GM23338 (cell line): ENCODE measurements around the gene BEND6. TPM values are rescaled to one million over a fixed set of nuclear protein-coding genes. Genes with fewer than 3 reads are reported as not detected.
"Not testable (repeated sequence)": the region's sequence is repeated elsewhere in the genome, so short reads cannot be mapped to it uniquely, and the experiment has no call there.

Experiments
- ATAC-seq: fragments of 200-7000 bp; cut with Tn5 transposase; 3 replicates; pipeline ENCODE4 v1.9.1; 2020
- DNase-seq: peaks from one replicate; pipeline ENCODE4 v3.0.0-alpha.2; 2015; ENCODE audit warnings: low spot score
- H2AFZ ChIP-seq: fragments of 200-600 bp; sonication (generic); 2 replicates; pipeline ENCODE4 v1.8.0; 2016; ENCODE audit warnings: antibody characterized with exemption, mild to moderate bottlenecking, moderate library complexity
- H3F3A ChIP-seq: fragments of 200-600 bp; sonication (generic); replicated peaks from 2 replicates; pipeline ENCODE4 v1.8.0; 2017; ENCODE audit warnings: antibody characterized with exemption, mixed run types, low read depth
- H3K27ac ChIP-seq: fragments of 200-600 bp; sonication (generic); 2 replicates; pipeline ENCODE4 v1.6.1; 2016; ENCODE audit warnings: low read depth
- H3K27me3 ChIP-seq: fragments of 200-600 bp; sonication (generic); 2 replicates; pipeline ENCODE4 v1.8.0; 2016; ENCODE audit warnings: mild to moderate bottlenecking, mixed run types, moderate library complexity; ENCODE audit not compliant: insufficient read depth
- H3K36me3 ChIP-seq: fragments of 200-600 bp; sonication (generic); 2 replicates; pipeline ENCODE4 v1.8.0; 2016; ENCODE audit warnings: mild to moderate bottlenecking; ENCODE audit not compliant: insufficient read depth
- H3K4me1 ChIP-seq: fragments of 200-600 bp; sonication (generic); 2 replicates; pipeline ENCODE4 v1.8.0; 2016; ENCODE audit warnings: mild to moderate bottlenecking, moderate library complexity; ENCODE audit not compliant: insufficient read depth
- H3K4me2 ChIP-seq: fragments of 200-600 bp; sonication (generic); 2 replicates; pipeline ENCODE4 v1.7.1; 2017; ENCODE audit warnings: mixed run types
- H3K4me3 ChIP-seq: fragments of 200-600 bp; sonication (generic); 2 replicates; pipeline ENCODE4 v1.6.1; 2016; ENCODE audit warnings: mixed run types
- H3K79me2 ChIP-seq: fragments of 200-600 bp; sonication (generic); replicated peaks from 2 replicates; pipeline ENCODE4 v1.8.0; 2017; ENCODE audit warnings: mild to moderate bottlenecking; ENCODE audit not compliant: insufficient read depth
- H3K9me2 ChIP-seq: fragments of 200-600 bp; sonication (generic); 2 replicates; pipeline ENCODE4 v1.8.0; 2017; ENCODE audit not compliant: insufficient read depth
- H4K20me1 ChIP-seq: fragments of 200-600 bp; sonication (generic); replicated peaks from 2 replicates; pipeline ENCODE4 v1.8.0; 2017; ENCODE audit warnings: mild to moderate bottlenecking; ENCODE audit not compliant: insufficient read depth
- H3K27ac Mint-ChIP-seq: 2 replicates; pipeline ENCODE4 v1.8.0; 2020; ENCODE audit warnings: inconsistent platforms, mild to moderate bottlenecking, moderate library complexity, mixed read lengths
- H3K27me3 Mint-ChIP-seq: 3 replicates; pipeline ENCODE4 v1.8.0; 2022; ENCODE audit warnings: low read depth, mild to moderate bottlenecking, moderate library complexity, mixed read lengths, inconsistent platforms; ENCODE audit not compliant: insufficient read depth, poor library complexity
- H3K36me3 Mint-ChIP-seq: 3 replicates; pipeline ENCODE4 v1.8.0; 2021; ENCODE audit warnings: low read depth, mild to moderate bottlenecking, inconsistent platforms, moderate library complexity, mixed read lengths
- H3K4me1 Mint-ChIP-seq: 3 replicates; pipeline ENCODE4 v1.8.0; 2020; ENCODE audit warnings: mild to moderate bottlenecking, inconsistent platforms, mixed read lengths
- H3K4me3 Mint-ChIP-seq: 3 replicates; pipeline ENCODE4 v1.8.0; 2021; ENCODE audit warnings: moderate library complexity, mild to moderate bottlenecking, inconsistent platforms, mixed read lengths
- H3K9me3 Mint-ChIP-seq: 3 replicates; pipeline ENCODE4 v1.8.0; 2020; ENCODE audit warnings: moderate library complexity, mild to moderate bottlenecking, inconsistent platforms, mixed read lengths
- POLR2AphosphoS5 ChIP-seq: IDR thresholded peaks from 2 replicates; pipeline ENCODE4 v1.6.1; 2016; ENCODE audit warnings: antibody characterized with exemption, low read depth
- STAT1 ChIP-seq: IDR thresholded peaks from one replicate; pipeline ENCODE4 v1.6.1; 2016; ENCODE audit warnings: antibody characterized with exemption; ENCODE audit not compliant: unreplicated experiment
- ZNF114 ChIP-seq: fragments of 250-450 bp; sonication (Bioruptor Pico); IDR thresholded peaks from 2 replicates; pipeline ENCODE4 v1.5.0; 2020; ENCODE audit warnings: mild to moderate bottlenecking, moderate library complexity
- ZNF331 ChIP-seq: fragments of 250-450 bp; sonication (Bioruptor Pico); IDR thresholded peaks from 2 replicates; pipeline ENCODE4 v1.5.0; 2020; ENCODE audit warnings: low read depth, mild to moderate bottlenecking, moderate library complexity
- polyA plus RNA-seq: library from polyadenylated mRNA; unstranded; fragments of >200 nt; fragmentation: Nextera tagmentation; extraction: Ambion mirVana; gene quantifications from 2 replicates; pipeline ENCODE4 v1.2.1, GENCODE V29; 2016
- total RNA-seq: library from RNA; depleted of rRNA; stranded (reverse); fragments of >200 nt; shearing (Covaris generic); gene quantifications from 2 replicates; pipeline ENCODE4 v1.2.3, GENCODE V29; 2014
- TF ChIP-seq, protein P1 (sequence below): fragments of 250-450 bp; sonication (Bioruptor Pico); IDR thresholded peaks from 2 replicates; pipeline ENCODE4 v1.5.0; 2020; ENCODE audit warnings: mild to moderate bottlenecking, moderate library complexity
- TF ChIP-seq, protein P2 (sequence below): IDR thresholded peaks from 2 replicates; pipeline ENCODE4 v1.6.1; 2016; ENCODE audit warnings: antibody characterized with exemption

Gene BEND6
- total and polyA plus RNA-seq, 2 experiments from 2014 or later = 6.0 to 6.7 TPM

DNA sequence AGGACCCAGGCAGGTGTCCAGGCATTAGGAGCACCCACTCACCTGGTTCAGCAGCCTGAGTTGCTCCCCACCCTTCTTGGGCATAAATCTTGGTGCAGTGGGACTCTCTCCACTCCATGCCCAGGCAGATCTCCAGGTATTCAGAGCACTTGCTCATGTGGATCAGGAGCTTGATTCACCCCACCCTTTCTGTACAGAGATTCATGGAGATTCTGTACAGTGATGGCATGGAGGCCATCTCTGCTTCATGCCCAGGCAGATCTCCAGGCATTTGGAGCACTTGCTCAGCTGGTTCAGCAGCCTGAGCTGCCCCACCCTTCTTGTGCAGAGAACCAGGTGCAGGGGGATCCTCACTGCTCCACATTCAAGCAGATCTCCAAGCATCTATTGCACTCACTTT is 44.1 kb downstream of the BEND6 start (continued):
- TF ChIP-seq, protein P1, sequence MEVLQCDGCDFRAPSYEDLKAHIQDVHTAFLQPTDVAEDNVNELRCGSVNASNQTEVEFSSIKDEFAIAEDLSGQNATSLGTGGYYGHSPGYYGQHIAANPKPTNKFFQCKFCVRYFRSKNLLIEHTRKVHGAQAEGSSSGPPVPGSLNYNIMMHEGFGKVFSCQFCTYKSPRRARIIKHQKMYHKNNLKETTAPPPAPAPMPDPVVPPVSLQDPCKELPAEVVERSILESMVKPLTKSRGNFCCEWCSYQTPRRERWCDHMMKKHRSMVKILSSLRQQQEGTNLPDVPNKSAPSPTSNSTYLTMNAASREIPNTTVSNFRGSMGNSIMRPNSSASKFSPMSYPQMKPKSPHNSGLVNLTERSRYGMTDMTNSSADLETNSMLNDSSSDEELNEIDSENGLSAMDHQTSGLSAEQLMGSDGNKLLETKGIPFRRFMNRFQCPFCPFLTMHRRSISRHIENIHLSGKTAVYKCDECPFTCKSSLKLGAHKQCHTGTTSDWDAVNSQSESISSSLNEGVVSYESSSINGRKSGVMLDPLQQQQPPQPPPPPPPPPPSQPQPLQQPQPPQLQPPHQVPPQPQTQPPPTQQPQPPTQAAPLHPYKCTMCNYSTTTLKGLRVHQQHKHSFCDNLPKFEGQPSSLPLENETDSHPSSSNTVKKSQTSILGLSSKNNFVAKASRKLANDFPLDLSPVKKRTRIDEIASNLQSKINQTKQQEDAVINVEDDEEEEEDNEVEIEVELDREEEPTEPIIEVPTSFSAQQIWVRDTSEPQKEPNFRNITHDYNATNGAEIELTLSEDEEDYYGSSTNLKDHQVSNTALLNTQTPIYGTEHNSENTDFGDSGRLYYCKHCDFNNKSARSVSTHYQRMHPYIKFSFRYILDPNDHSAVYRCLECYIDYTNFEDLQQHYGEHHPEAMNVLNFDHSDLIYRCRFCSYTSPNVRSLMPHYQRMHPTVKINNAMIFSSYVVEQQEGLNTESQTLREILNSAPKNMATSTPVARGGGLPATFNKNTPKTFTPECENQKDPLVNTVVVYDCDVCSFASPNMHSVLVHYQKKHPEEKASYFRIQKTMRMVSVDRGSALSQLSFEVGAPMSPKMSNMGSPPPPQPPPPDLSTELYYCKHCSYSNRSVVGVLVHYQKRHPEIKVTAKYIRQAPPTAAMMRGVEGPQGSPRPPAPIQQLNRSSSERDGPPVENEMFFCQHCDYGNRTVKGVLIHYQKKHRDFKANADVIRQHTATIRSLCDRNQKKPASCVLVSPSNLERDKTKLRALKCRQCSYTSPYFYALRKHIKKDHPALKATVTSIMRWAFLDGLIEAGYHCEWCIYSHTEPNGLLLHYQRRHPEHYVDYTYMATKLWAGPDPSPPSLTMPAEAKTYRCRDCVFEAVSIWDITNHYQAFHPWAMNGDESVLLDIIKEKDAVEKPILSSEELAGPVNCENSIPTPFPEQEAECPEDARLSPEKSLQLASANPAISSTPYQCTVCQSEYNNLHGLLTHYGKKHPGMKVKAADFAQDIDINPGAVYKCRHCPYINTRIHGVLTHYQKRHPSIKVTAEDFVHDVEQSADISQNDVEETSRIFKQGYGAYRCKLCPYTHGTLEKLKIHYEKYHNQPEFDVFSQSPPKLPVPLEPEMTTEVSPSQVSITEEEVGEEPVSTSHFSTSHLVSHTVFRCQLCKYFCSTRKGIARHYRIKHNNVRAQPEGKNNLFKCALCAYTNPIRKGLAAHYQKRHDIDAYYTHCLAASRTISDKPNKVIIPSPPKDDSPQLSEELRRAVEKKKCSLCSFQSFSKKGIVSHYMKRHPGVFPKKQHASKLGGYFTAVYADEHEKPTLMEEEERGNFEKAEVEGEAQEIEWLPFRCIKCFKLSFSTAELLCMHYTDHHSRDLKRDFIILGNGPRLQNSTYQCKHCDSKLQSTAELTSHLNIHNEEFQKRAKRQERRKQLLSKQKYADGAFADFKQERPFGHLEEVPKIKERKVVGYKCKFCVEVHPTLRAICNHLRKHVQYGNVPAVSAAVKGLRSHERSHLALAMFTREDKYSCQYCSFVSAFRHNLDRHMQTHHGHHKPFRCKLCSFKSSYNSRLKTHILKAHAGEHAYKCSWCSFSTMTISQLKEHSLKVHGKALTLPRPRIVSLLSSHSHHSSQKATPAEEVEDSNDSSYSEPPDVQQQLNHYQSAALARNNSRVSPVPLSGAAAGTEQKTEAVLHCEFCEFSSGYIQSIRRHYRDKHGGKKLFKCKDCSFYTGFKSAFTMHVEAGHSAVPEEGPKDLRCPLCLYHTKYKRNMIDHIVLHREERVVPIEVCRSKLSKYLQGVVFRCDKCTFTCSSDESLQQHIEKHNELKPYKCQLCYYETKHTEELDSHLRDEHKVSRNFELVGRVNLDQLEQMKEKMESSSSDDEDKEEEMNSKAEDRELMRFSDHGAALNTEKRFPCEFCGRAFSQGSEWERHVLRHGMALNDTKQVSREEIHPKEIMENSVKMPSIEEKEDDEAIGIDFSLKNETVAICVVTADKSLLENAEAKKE (CRISPR knock-in tag) = no peak
- TF ChIP-seq, protein P2, sequence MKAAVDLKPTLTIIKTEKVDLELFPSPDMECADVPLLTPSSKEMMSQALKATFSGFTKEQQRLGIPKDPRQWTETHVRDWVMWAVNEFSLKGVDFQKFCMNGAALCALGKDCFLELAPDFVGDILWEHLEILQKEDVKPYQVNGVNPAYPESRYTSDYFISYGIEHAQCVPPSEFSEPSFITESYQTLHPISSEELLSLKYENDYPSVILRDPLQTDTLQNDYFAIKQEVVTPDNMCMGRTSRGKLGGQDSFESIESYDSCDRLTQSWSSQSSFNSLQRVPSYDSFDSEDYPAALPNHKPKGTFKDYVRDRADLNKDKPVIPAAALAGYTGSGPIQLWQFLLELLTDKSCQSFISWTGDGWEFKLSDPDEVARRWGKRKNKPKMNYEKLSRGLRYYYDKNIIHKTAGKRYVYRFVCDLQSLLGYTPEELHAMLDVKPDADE = no peak

DNA sequence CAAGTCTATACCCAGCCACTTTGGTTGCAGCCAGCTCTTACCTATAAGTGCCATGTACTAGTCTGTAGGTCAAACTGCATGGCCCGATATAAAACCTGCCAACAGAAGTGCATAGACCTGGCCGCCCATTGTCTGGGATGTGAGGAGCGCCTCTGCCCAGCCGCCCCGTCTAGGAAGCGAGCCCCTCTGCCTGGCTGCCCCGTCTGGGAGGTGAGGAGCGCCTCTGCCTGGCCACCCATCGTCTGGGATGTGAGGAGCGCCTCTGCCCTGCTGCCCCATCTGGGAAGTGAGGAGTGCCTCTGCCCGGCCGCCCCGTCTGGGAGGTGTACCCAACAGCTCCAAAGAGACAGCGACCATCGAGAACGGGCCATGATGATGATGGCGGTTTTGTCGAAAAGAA is 44.8 kb downstream of the BEND6 start:
- H3K9me3 Mint-ChIP-seq = peaks cover 25% of the 10 kb centered on the region
- not testable (repeated sequence) for H3K27me3 Mint-ChIP-seq, ATAC-seq

DNA sequence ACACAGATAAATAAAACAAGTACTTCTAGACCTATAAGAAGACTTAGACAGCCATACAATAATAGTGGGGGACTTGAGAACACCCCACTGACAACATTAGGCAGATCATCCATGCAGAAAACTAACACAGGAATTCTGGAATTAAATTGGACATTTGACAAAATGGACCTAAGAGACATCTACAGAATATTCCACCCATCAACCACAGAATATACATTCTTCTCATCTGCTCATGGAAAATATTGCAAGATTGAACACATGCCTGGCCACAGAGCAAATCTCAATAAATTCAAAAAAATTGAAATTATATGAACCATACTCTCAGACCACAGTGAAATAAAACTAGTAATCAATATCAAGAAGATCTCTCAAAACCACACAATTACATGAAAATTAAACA is 47.3 kb downstream of the BEND6 start:
- Mint-ChIP-seq H3K36me3 (peaks cover 14% of the 10 kb centered on the region), H3K9me3 (peaks cover 25% of the 10 kb centered on the region), H3K4me3 (no peak overlapping the region), H3K27ac (no peak overlapping the region), H3K27me3 (peaks cover 7% of the 10 kb centered on the region), H3K4me1 (no peaks in the 10 kb centered on the region; the same call in 2 of the 3 replicates)
- no peak overlapping the region for H2AFZ ChIP-seq
- no peaks in the 10 kb centered on the region for H3K9me2 ChIP-seq
- H3K4me2 ChIP-seq = no peak overlapping the region
- no peak for ATAC-seq
- H3K27me3 ChIP-seq = no peaks in the 10 kb centered on the region
- no peaks in the 10 kb centered on the region for H3K36me3 ChIP-seq
- no peaks in the 10 kb centered on the region for H4K20me1 ChIP-seq
- DNase-seq = no peak
- no peaks in the 10 kb centered on the region for H3K79me2 ChIP-seq
- no peak overlapping the region for H3K4me3 ChIP-seq
- H3F3A ChIP-seq = no peaks in the 10 kb centered on the region
- H3K4me1 ChIP-seq = no peaks in the 10 kb centered on the region
- H3K27ac ChIP-seq = no peak overlapping the region
- TF ChIP-seq POLR2AphosphoS5 (no peak), ZNF331 (no peak), STAT1 (no peak), ZNF114 (CRISPR knock-in tag) (no peak)
- TF ChIP-seq, protein P2 = no peak

More for the DNA sequence above, 44.8 kb downstream of the BEND6 start:
- DNase-seq, H3K4me1 ChIP-seq, H3K27ac Mint-ChIP-seq, H3K4me3 ChIP-seq, H3F3A ChIP-seq, H2AFZ ChIP-seq, H3K27me3 ChIP-seq, H3K36me3 ChIP-seq, H3K27ac ChIP-seq, H3K79me2 ChIP-seq, H3K4me1 Mint-ChIP-seq, H3K4me2 ChIP-seq, H4K20me1 ChIP-seq, H3K4me3 Mint-ChIP-seq, H3K9me2 ChIP-seq: not testable (repeated sequence)
- H3K36me3 Mint-ChIP-seq = peaks cover 14% of the 10 kb centered on the region
